Thyroid gland (tissue), 4 donors: ENCODE results near the gene PCDHB12.
"Not testable (repeated sequence)": the region's sequence is repeated elsewhere in the genome, so short reads cannot be mapped to it uniquely, and the experiment has no call there.

Experiments used
- POLR2A ChIP-seq, 2 donors: fragments of 450-650 bp; IDR thresholded peaks; one replicate each; pipeline ENCODE4 v1.6.1; 2017; ENCODE audit warnings: antibody characterized with exemption in 2 of 2, mild to moderate bottlenecking in 2 of 2, moderate library complexity in 1 of 2
- TF ChIP-seq, protein P1 (sequence below), 6 experiments: fragments of 200-600 bp in 3 of 6; fragments of 450-650 bp in 3 of 6; sonication (generic) in 3 of 6; IDR thresholded peaks; one replicate each; pipeline ENCODE4 v1.5.1; 2016 to 2019; ENCODE audit warnings: antibody characterized with exemption in 6 of 6, mild to moderate bottlenecking in 2 of 6, inconsistent platforms in 1 of 6, moderate library complexity in 1 of 6

DNA sequence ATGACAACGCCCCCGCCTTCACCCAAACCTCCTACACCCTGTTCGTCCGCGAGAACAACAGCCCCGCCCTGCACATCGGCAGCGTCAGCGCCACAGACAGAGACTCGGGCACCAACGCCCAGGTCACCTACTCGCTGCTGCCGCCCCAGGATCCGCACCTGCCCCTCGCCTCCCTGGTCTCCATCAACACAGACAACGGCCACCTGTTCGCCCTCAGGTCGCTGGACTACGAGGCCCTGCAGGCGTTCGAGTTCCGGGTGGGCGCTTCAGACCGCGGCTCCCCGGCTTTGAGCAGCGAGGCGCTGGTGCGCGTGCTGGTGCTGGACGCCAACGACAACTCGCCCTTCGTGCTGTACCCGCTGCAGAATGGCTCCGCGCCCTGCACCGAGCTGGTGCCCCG, 29.1 kb upstream of the PCDHB12 start:
- not testable (repeated sequence) for TF ChIP-seq POLR2A (IDR thresholded peaks at IDR 0.05)
- TF ChIP-seq, protein P1, sequence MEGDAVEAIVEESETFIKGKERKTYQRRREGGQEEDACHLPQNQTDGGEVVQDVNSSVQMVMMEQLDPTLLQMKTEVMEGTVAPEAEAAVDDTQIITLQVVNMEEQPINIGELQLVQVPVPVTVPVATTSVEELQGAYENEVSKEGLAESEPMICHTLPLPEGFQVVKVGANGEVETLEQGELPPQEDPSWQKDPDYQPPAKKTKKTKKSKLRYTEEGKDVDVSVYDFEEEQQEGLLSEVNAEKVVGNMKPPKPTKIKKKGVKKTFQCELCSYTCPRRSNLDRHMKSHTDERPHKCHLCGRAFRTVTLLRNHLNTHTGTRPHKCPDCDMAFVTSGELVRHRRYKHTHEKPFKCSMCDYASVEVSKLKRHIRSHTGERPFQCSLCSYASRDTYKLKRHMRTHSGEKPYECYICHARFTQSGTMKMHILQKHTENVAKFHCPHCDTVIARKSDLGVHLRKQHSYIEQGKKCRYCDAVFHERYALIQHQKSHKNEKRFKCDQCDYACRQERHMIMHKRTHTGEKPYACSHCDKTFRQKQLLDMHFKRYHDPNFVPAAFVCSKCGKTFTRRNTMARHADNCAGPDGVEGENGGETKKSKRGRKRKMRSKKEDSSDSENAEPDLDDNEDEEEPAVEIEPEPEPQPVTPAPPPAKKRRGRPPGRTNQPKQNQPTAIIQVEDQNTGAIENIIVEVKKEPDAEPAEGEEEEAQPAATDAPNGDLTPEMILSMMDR (IDR thresholded peaks at IDR 0.05): not testable (repeated sequence)
